Thoracic aorta (tissue), 2 donors: ENCODE results near the gene PIAS1. TPM values are rescaled to one million over a fixed set of nuclear protein-coding genes. Genes with fewer than 3 reads are reported as not detected.

Experiments
- ATAC-seq: fragments of 150-250 bp; one replicate; pipeline ENCODE4 v1.8.0; 2017; ENCODE audit warnings: low read depth; ENCODE audit not compliant: insufficient number of reproducible peaks, low FRiP score
- DNase-seq: peaks from one replicate; pipeline ENCODE4 v3.0.0-alpha.2; 2020; ENCODE audit warnings: low spot score
- H3K27ac ChIP-seq, 2 donors: fragments of 200-600 bp; sonication (generic); 1 replicate in 1 of 2; 2 replicates in 1 of 2; pipeline ENCODE4 v1.5.1; 2016; ENCODE audit warnings: mild to moderate bottlenecking in 2 of 2, moderate library complexity in 2 of 2
- H3K27me3 ChIP-seq: fragments of 200-600 bp; sonication (generic); replicated peaks from 2 replicates; pipeline ENCODE4 v1.6.0; 2016; ENCODE audit warnings: mild to moderate bottlenecking; ENCODE audit not compliant: insufficient read depth
- H3K36me3 ChIP-seq: fragments of 200-600 bp; sonication (generic); one replicate; pipeline ENCODE4 v1.5.1; 2016
- H3K4me1 ChIP-seq, 2 donors: fragments of 200-600 bp; sonication (generic); 1 replicate in 1 of 2; 2 replicates in 1 of 2; pipeline versions ENCODE4 v1.5.1 to v1.6.0; 2016; ENCODE audit warnings: low read depth in 2 of 2, mild to moderate bottlenecking in 1 of 2; ENCODE audit not compliant: control insufficient read depth in 1 of 2
- H3K4me3 ChIP-seq: fragments of 200-600 bp; sonication (generic); 2 replicates; pipeline ENCODE4 v1.5.1; 2016; ENCODE audit warnings: mild to moderate bottlenecking
- H3K9me3 ChIP-seq: fragments of 200-600 bp; sonication (generic); 2 replicates; pipeline ENCODE4 v1.5.1; 2016
- CTCF ChIP-seq: fragments of 200-600 bp; sonication (generic); IDR thresholded peaks from one replicate; pipeline ENCODE4 v1.5.1; 2019; ENCODE audit warnings: antibody characterized with exemption
- total RNA-seq, 2 donors: library from RNA; depleted of rRNA; stranded (reverse); fragments of >200 nt; gene quantifications; one replicate each; pipeline versions ENCODE4 v1.1.0 to v1.2.3, GENCODE V29; 2016

PIAS1 gene
- total RNA-seq, 2 donors from 2014 or later = 45.1 to 74.1 TPM

DNA sequence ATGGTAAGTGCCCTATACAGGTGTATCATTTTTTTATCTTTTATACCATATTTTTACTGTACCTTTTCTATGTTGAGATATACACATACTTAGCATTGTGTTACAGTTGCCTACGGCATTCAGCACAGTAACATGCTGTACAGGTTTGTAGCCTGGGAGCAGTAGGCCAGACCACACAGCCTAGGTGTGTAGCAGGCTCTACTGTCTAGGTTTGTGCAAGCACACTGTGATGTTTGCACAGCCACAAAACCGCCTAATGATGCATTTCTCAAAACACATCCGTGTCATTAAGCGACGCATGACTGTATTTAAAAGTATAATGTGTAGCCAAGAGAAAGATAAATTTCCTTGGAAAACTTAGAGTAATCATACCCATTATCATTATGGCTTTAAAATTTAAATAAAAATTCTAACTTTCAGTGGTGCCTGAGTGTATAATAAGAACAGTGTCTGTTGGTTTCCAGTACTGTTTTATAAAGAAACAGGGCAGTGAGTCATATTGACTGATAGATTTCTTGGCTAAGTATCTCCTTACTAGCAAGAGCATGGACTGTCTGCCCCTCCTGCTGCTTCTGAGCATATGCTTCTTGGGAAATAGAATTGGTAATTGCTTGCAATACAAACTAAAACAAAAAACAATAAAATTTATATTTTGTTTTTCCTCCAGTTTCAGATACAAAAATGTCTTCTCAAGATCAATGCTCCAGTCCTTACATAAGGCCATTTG, 132.7 kb downstream of the PIAS1 start:
- Histone ChIP-seq H3K27ac (peak overlapping the region; percentile 42 to 50), H3K4me3 (no peak overlapping the region), H3K9me3 (no peaks in the 10 kb centered on the region), H3K4me1 (peaks cover 21 to 29% of the 10 kb centered on the region in 2 donors), H3K27me3 (no peaks in the 10 kb centered on the region), H3K36me3 (peaks cover 23% of the 10 kb centered on the region)
- DNase-seq (no peak), ATAC-seq (peak; percentile 68)
- no peak for TF ChIP-seq CTCF

- no peaks in the 10 kb centered on the region for H3K9me3 ChIP-seq
- no peak for DNase-seq
- H3K4me3 ChIP-seq = peak overlapping the region; percentile 10
- no peak for TF ChIP-seq CTCF
- peaks cover 29% of the 10 kb centered on the region for H3K36me3 ChIP-seq
- H3K27ac ChIP-seq = peak overlapping the region; percentile 42 to 50
- H3K4me1 ChIP-seq = peaks cover 21 to 29% of the 10 kb centered on the region in 2 donors
- no peak for ATAC-seq
- no peaks in the 10 kb centered on the region for H3K27me3 ChIP-seq
Observed at GRCh38 chr15:68187559-68187958, 133.4 kb downstream of the PIAS1 start.

DNA sequence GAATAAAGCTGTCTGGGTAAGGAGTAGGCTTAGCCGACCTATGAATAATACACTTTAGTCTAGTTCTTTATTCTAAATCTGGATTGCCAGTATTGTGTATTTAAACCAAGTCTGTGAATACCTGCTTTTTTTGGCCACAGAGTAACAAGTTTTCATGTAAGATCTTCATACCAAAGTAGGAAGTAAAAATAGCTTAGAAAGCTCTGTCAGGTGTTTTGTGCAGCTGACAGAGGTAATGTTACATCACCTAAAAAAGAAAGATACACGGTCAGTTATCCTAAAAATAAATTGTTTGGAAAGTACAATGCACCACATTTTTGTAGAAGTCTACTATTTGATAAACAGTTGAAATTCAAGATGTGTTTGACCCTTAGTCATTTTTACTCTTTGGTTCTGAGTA, 134.5 kb downstream of the PIAS1 start:
- Histone ChIP-seq H3K36me3 (peaks cover 33% of the 10 kb centered on the region), H3K4me3 (no peak overlapping the region), H3K27me3 (no peaks in the 10 kb centered on the region), H3K27ac (peak overlapping the region; percentile 42 to 50), H3K9me3 (no peaks in the 10 kb centered on the region), H3K4me1 (peaks cover 21 to 35% of the 10 kb centered on the region in 2 donors)
- TF ChIP-seq CTCF = no peak
- ATAC-seq (no peak), DNase-seq (no peak)

DNA sequence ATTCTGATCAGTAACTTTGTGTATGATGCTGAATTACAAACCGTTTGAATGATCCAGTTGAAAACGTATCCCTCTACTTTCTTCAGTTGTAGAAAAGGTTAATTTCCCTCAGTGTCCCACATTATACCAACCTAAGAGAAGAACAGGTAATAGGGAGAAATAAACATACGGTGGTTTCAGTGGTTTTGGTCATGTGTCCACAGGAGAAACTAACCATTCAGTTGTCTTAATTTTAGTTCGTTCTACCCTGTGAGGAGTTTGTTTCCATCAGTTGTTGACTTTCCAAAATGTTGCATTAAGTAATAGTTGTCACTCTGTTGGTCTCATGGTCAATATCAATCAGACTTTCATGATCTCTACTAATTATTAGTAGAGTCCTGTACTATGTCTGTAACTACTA, 135.9 kb downstream of the PIAS1 start:
- TF ChIP-seq CTCF = no peak
- H3K9me3 ChIP-seq = no peaks in the 10 kb centered on the region
- DNase-seq (no peak), ATAC-seq (no peak)
- H3K4me3 ChIP-seq = no peak overlapping the region
- H3K27ac ChIP-seq = no peak overlapping the region
- H3K4me1 ChIP-seq = peaks cover 21 to 35% of the 10 kb centered on the region in 2 donors
- peaks cover 21% of the 10 kb centered on the region for H3K36me3 ChIP-seq
- no peaks in the 10 kb centered on the region for H3K27me3 ChIP-seq

- Histone ChIP-seq H3K27ac (no peak overlapping the region), H3K4me3 (no peak overlapping the region), H3K9me3 (no peaks in the 10 kb centered on the region), H3K36me3 (peaks cover 21% of the 10 kb centered on the region), H3K27me3 (no peaks in the 10 kb centered on the region), H3K4me1 (peaks cover 21 to 33% of the 10 kb centered on the region in 2 donors)
- ATAC-seq (no peak), DNase-seq (no peak)
- TF ChIP-seq CTCF = no peak
Observed at GRCh38 chr15:68191555-68191954, 137.4 kb downstream of the PIAS1 start.
